GM23338 (cell line): ENCODE results near the gene MSANTD4.

Source experiments
- CREB1 ChIP-seq: fragments of 250-450 bp; sonication (Bioruptor Pico); IDR thresholded peaks from 2 replicates; pipeline ENCODE4 v1.5.0; 2020; ENCODE audit warnings: low read depth, mild to moderate bottlenecking, moderate library complexity
- CTCF ChIP-seq, 2 experiments: fragments of 200-600 bp in 1 of 2; sonication (generic) in 1 of 2; conservative IDR thresholded peaks; 2 replicates each; pipeline versions ENCODE4 v1.5.1 to v1.6.1; 2016 to 2017; ENCODE audit warnings: antibody characterized with exemption in 2 of 2, low read depth in 2 of 2, mild to moderate bottlenecking in 2 of 2, moderate library complexity in 1 of 2
- TF ChIP-seq, protein P1 (sequence below): IDR thresholded peaks from one replicate; pipeline ENCODE4 v1.6.1; 2018; ENCODE audit warnings: antibody characterized with exemption; ENCODE audit not compliant: unreplicated experiment

- no peak for TF ChIP-seq CTCF (conservative IDR thresholded peaks at IDR 0.05; ENCODE audit: low read depth in 2 of 2)
- TF ChIP-seq, protein P1, sequence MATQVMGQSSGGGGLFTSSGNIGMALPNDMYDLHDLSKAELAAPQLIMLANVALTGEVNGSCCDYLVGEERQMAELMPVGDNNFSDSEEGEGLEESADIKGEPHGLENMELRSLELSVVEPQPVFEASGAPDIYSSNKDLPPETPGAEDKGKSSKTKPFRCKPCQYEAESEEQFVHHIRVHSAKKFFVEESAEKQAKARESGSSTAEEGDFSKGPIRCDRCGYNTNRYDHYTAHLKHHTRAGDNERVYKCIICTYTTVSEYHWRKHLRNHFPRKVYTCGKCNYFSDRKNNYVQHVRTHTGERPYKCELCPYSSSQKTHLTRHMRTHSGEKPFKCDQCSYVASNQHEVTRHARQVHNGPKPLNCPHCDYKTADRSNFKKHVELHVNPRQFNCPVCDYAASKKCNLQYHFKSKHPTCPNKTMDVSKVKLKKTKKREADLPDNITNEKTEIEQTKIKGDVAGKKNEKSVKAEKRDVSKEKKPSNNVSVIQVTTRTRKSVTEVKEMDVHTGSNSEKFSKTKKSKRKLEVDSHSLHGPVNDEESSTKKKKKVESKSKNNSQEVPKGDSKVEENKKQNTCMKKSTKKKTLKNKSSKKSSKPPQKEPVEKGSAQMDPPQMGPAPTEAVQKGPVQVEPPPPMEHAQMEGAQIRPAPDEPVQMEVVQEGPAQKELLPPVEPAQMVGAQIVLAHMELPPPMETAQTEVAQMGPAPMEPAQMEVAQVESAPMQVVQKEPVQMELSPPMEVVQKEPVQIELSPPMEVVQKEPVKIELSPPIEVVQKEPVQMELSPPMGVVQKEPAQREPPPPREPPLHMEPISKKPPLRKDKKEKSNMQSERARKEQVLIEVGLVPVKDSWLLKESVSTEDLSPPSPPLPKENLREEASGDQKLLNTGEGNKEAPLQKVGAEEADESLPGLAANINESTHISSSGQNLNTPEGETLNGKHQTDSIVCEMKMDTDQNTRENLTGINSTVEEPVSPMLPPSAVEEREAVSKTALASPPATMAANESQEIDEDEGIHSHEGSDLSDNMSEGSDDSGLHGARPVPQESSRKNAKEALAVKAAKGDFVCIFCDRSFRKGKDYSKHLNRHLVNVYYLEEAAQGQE: no peak
- no peak for TF ChIP-seq CREB1 (CRISPR knock-in tag)
Measured at GRCh38 chr11:106059617-106060016, 37.6 kb upstream of the MSANTD4 start.
